Cardiac muscle cell (in vitro differentiated cells and primary cell): ENCODE measurements around the gene SLC25A29. TPM values are rescaled to one million over a fixed set of nuclear protein-coding genes. Genes with fewer than 3 reads are reported as not detected.

ENCODE experiments used
- DNase-seq, 2 donors: peaks; one replicate each; pipeline versions ENCODE4 v3.0.0 to v3.0.0-alpha.2; 2010 to 2017; ENCODE audit warnings: low read depth in 1 of 2, low spot score in 1 of 2
- H3K27ac ChIP-seq: fragments of 200-600 bp; sonication (generic); 2 replicates; pipeline ENCODE4 v1.5.1; 2016
- H3K27me3 ChIP-seq: fragments of 200-600 bp; sonication (generic); 2 replicates; pipeline ENCODE4 v1.6.0; 2016; ENCODE audit warnings: control low read depth
- H3K36me3 ChIP-seq: fragments of 200-600 bp; sonication (generic); 2 replicates; pipeline ENCODE4 v1.5.1; 2016; ENCODE audit warnings: control low read depth
- H3K4me1 ChIP-seq: fragments of 200-600 bp; sonication (generic); 2 replicates; pipeline ENCODE4 v1.8.1; 2017; ENCODE audit warnings: low read depth, mild to moderate bottlenecking, mixed run types
- H3K4me3 ChIP-seq: fragments of 200-600 bp; sonication (generic); 2 replicates; pipeline ENCODE4 v1.5.1; 2016; ENCODE audit warnings: mild to moderate bottlenecking
- H3K9me3 ChIP-seq: fragments of 200-600 bp; sonication (generic); 2 replicates; pipeline ENCODE4 v1.5.1; 2017; ENCODE audit warnings: low read depth, mild to moderate bottlenecking, control low read depth
- CTCF ChIP-seq: IDR thresholded peaks from 2 replicates; pipeline ENCODE4 v1.5.1; 2012; ENCODE audit warnings: low read depth, mild to moderate bottlenecking, low read length
- polyA plus RNA-seq: library from polyadenylated mRNA; unstranded; fragments of >200 nt; fragmentation: Nextera tagmentation; extraction: Ambion mirVana; gene quantifications from 2 replicates; pipeline ENCODE4 v1.2.1, GENCODE V29; 2016
- total RNA-seq: library from RNA; depleted of rRNA; stranded (reverse); fragments of >200 nt; gene quantifications from 2 replicates; pipeline ENCODE4 v1.2.3, GENCODE V29; 2016

Gene SLC25A29
- total and polyA plus RNA-seq, 2 experiments from 2014 or later: 49.4 to 125 TPM

- no peak for TF ChIP-seq CTCF
- no peaks in the 10 kb centered on the region for H3K4me1 ChIP-seq
- H3K27ac ChIP-seq: no peak overlapping the region
- no peaks in the 10 kb centered on the region for H3K9me3 ChIP-seq
- H3K36me3 ChIP-seq: no peaks in the 10 kb centered on the region
- H3K27me3 ChIP-seq: no peaks in the 10 kb centered on the region
- DNase-seq: no peak
- H3K4me3 ChIP-seq: no peak overlapping the region
Observed at GRCh38 chr14:100329233-100330006, 23.2 kb upstream of the SLC25A29 start.

DNA sequence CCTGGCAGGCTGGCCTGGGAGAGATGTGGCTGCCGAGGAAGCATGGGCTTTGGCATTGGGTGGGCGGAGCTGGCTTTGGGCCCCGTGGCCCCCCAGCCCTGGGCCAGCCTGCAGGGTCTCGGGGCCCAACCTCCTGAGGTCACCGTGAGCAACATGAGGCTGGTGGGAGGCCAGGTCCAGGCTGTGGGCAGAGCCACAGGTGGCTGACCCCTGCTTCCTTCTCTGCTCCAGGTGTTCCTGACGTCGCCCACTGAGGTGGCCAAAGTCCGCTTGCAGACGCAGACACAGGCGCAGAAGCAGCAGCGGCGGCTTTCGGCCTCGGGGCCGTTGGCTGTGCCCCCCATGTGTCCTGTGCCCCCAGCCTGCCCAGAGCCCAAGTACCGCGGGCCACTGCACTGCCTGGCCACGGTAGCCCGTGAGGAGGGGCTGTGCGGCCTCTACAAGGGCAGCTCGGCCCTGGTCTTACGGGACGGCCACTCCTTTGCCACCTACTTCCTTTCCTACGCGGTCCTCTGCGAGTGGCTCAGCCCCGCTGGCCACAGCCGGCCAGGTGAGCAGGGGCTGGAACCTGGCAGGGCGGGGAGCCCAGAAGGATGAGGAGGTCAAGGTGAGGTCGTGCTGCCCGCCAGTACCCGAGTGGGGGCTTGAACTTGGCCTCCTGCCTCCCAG lies 22.4 kb upstream of the SLC25A29 start:
- TF ChIP-seq CTCF: no peak
- Histone ChIP-seq H3K9me3 (no peaks in the 10 kb centered on the region), H3K4me3 (no peak overlapping the region), H3K4me1 (no peaks in the 10 kb centered on the region), H3K27ac (no peak overlapping the region), H3K27me3 (no peaks in the 10 kb centered on the region), H3K36me3 (no peaks in the 10 kb centered on the region)
- no peak for DNase-seq

DNA sequence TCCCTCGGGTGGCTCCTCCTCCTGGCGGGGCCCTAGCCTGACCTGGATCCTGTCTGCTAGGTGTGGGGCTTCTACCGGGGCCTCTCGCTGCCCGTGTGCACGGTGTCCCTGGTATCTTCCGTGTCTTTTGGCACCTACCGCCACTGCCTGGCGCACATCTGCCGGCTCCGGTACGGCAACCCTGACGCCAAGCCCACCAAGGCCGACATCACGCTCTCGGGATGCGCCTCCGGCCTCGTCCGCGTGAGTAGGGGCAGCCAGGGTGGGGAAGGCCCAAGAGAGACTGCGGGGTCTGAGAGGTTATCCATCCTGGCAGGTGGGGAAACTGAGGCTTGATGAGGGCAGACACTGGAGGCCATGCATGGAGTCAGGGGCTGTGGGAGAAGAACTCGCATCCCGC lies 20.9 kb upstream of the SLC25A29 start:
- no peak for DNase-seq
- TF ChIP-seq CTCF: no peak
- Histone ChIP-seq H3K9me3 (no peaks in the 10 kb centered on the region), H3K4me3 (no peak overlapping the region), H3K27me3 (no peaks in the 10 kb centered on the region), H3K27ac (no peak overlapping the region), H3K36me3 (no peaks in the 10 kb centered on the region), H3K4me1 (peaks cover under 1% of the 10 kb centered on the region)

GRCh38 chr14:100325958-100326357 lies 19.7 kb upstream of the SLC25A29 start:
- Histone ChIP-seq H3K4me1 (peaks cover 4% of the 10 kb centered on the region), H3K36me3 (no peaks in the 10 kb centered on the region), H3K9me3 (no peaks in the 10 kb centered on the region), H3K27ac (no peak overlapping the region), H3K27me3 (no peaks in the 10 kb centered on the region), H3K4me3 (no peak overlapping the region)
- DNase-seq: no peak
- TF ChIP-seq CTCF: no peak

- Histone ChIP-seq H3K4me1 (peaks cover 4% of the 10 kb centered on the region), H3K4me3 (no peak overlapping the region), H3K9me3 (no peaks in the 10 kb centered on the region), H3K36me3 (no peaks in the 10 kb centered on the region), H3K27ac (no peak overlapping the region), H3K27me3 (no peaks in the 10 kb centered on the region)
- no peak for DNase-seq
- TF ChIP-seq CTCF: no peak
Observed at GRCh38 chr14:100325231-100325632, 19.0 kb upstream of the SLC25A29 start.
